GM12878 (cell line): ENCODE data around the gene RPS6KA2. TPM values are rescaled to one million over a fixed set of nuclear protein-coding genes. Genes with fewer than 3 reads are reported as not detected.

Experiments used
- ATAC-seq: fragments of 200-7000 bp; cut with Tn5 transposase; 3 replicates; pipeline ENCODE4 v1.9.1; 2020; ENCODE audit warnings: mild to moderate bottlenecking, moderate library complexity
- BruUV-seq: library from RNA; stranded (reverse); fragments of 400-500 nt; replicated peaks from 2 replicates; lab custom pipeline; 2021; lab: Mats Ljungman, UMichigan
- CTCF ChIA-PET: fragments of 300-600 bp; sonication (Branson Sonifier 250); formaldehyde crosslinking; extraction: SDS; loops from one replicate; lab custom pipeline; 2021; ENCODE audit warnings: inconsistent platforms; lab: Yijun Ruan, JAX
- POLR2A ChIA-PET: fragments of 350-600 bp; formaldehyde crosslinking; extraction: SDS; loops from one replicate; lab custom pipeline; 2021; ENCODE audit warnings: inconsistent platforms; lab: Charles Lee
- RAD21 ChIA-PET: fragments of 300-600 bp; sonication (Branson Sonifier 250); formaldehyde crosslinking; loops from one replicate; lab custom pipeline; 2023; ENCODE audit warnings: antibody characterized with exemption; ENCODE audit not compliant: unreplicated experiment; lab: Charles Lee
- SMC1A ChIA-PET: fragments of 300-600 bp; sonication (Branson Sonifier 250); formaldehyde crosslinking; loops from one replicate; lab custom pipeline; 2023; ENCODE audit not compliant: unreplicated experiment, uncharacterized antibody; lab: Charles Lee
- DNase-seq: peaks from one replicate; pipeline ENCODE4 v3.0.0-alpha.2; 2011; ENCODE audit warnings: low read depth, low spot score
- FAIRE-seq: peaks from 3 replicates; lab custom pipeline; 2011; peaks lifted over from hg19 to GRCh38; lab: Jason Lieb, UNC
- H2AFZ ChIP-seq: 2 replicates; pipeline ENCODE4 v1.6.0; 2011; ENCODE audit warnings: low read depth, low read length, control low read depth; ENCODE audit not compliant: control insufficient read depth
- H3K27ac ChIP-seq: 2 replicates; pipeline ENCODE4 v1.5.1; 2011; ENCODE audit warnings: control low read depth; ENCODE audit not compliant: control insufficient read depth, insufficient read depth
- H3K27me3 ChIP-seq, 2 experiments: replicated peaks in 1 of 2; 2 replicates each; pipeline versions ENCODE4 v1.6.0 to v1.6.1; 2011; ENCODE audit warnings: low read length in 1 of 2; ENCODE audit not compliant: control insufficient read depth in 2 of 2, insufficient read depth in 2 of 2
- H3K36me3 ChIP-seq, 2 experiments: 2 replicates each; pipeline ENCODE4 v1.5.1; 2011; ENCODE audit warnings: low read length in 1 of 2; ENCODE audit not compliant: control insufficient read depth in 2 of 2, insufficient read depth in 2 of 2
- H3K4me1 ChIP-seq: 2 replicates; pipeline ENCODE4 v1.6.1; 2011; ENCODE audit warnings: mild to moderate bottlenecking, low read length, moderate library complexity, mixed read lengths; ENCODE audit not compliant: control insufficient read depth, insufficient read depth
- H3K4me2 ChIP-seq: 2 replicates; pipeline ENCODE4 v1.6.0; 2011; ENCODE audit warnings: control low read depth; ENCODE audit not compliant: control insufficient read depth, insufficient read depth
- H3K4me3 ChIP-seq: fragments of 200-600 bp; sonication (generic); 2 replicates; pipeline ENCODE4 v1.5.1; 2016
- H3K79me2 ChIP-seq: 2 replicates; pipeline ENCODE4 v1.6.0; 2011; ENCODE audit warnings: low read length; ENCODE audit not compliant: control insufficient read depth, insufficient read depth
- H3K9ac ChIP-seq: 2 replicates; pipeline ENCODE4 v1.8.0; 2011; ENCODE audit warnings: low read length, control low read depth, mixed read lengths; ENCODE audit not compliant: control insufficient read depth, insufficient read depth
- H3K9me3 ChIP-seq: replicated peaks from 3 replicates; pipeline ENCODE4 v1.5.1; 2011; ENCODE audit warnings: mild to moderate bottlenecking, low read length; ENCODE audit not compliant: control insufficient read depth, insufficient read depth
- H4K20me1 ChIP-seq: 2 replicates; pipeline ENCODE4 v1.6.0; 2011; ENCODE audit not compliant: control insufficient read depth, insufficient read depth
- BRCA1 ChIP-seq: IDR thresholded peaks from 2 replicates; pipeline ENCODE4 v1.6.1; 2011; ENCODE audit warnings: low read depth, low read length, improper control_type of control experiment
- IRF5 ChIP-seq: fragments of 450-650 bp; IDR thresholded peaks from 2 replicates; pipeline ENCODE4 v1.6.1; 2017; ENCODE audit warnings: borderline replicate concordance
- KAT2A ChIP-seq: conservative IDR thresholded peaks from 2 replicates; pipeline ENCODE4 v1.6.1; 2011; ENCODE audit warnings: low read depth, low read length; ENCODE audit not compliant: control insufficient read depth
- MTA3 ChIP-seq: IDR thresholded peaks from 2 replicates; pipeline ENCODE4 v1.6.1; 2012; ENCODE audit warnings: low read length, inconsistent platforms, borderline replicate concordance
- MYC ChIP-seq: IDR thresholded peaks from 2 replicates; pipeline ENCODE4 v1.6.1; 2011; ENCODE audit warnings: mild to moderate bottlenecking, low read length, moderate library complexity, inconsistent platforms; ENCODE audit not compliant: insufficient read depth, insufficient replicate concordance, insufficient read length, severe bottlenecking
- NFIC ChIP-seq: IDR thresholded peaks from 2 replicates; pipeline ENCODE4 v1.6.1; 2012; ENCODE audit warnings: low read depth, mild to moderate bottlenecking, inconsistent platforms, low read length, moderate library complexity
- POU2F2 ChIP-seq: IDR thresholded peaks from 3 replicates; pipeline ENCODE4 v1.6.1; 2011; ENCODE audit warnings: low read depth, mild to moderate bottlenecking, low read length, borderline replicate concordance
- RELA ChIP-seq: fragments of 450-650 bp; IDR thresholded peaks from 2 replicates; pipeline ENCODE4 v1.8.0; 2014; ENCODE audit warnings: borderline replicate concordance; ENCODE audit not compliant: partially characterized antibody
- SMARCA5 ChIP-seq: fragments of 450-650 bp; IDR thresholded peaks from 2 replicates; pipeline ENCODE4 v1.6.1; 2017; ENCODE audit warnings: mild to moderate bottlenecking
- STAT3 ChIP-seq: IDR thresholded peaks from 2 replicates; pipeline ENCODE4 v1.6.1; 2011; ENCODE audit warnings: low read depth, low read length, improper control_type of control experiment
- WGBS: methylation state at CpG from one replicate; pipeline ENCODE4 v1.1.6; 2016; ENCODE audit warnings: low lambda C conversion rate; ENCODE audit not compliant: insufficient replicate concordance, insufficient coverage; ENCODE audit errors: missing lambda C conversion rate; 5-methylcytosine and 5-hydroxymethylcytosine counted together
- in situ Hi-C: fragments of 300-500 bp; cut with MboI; formaldehyde crosslinking; loops from 9 replicates; pipeline ENCODE4 v1.14.3; 2018; ENCODE audit warnings: mixed read lengths
- intact Hi-C: fragments of 100-400 bp; cut with micrococcal nuclease; formaldehyde crosslinking; loops from one replicate; pipeline ENCODE4 v1.14.2; 2022; ENCODE audit not compliant: unreplicated experiment
- polyA plus RNA-seq, 11 experiments: library from polyadenylated mRNA; depleted of rRNA in 4 of 11; unstranded in 6 of 11; stranded (reverse) in 5 of 11; fragments of >200 nt; fragmentation: Nextera tagmentation in 4 of 11; fragmentation: Illumina TruSeq in 1 of 11; extraction: Ambion mirVana in 4 of 11; extraction: Trizol in 1 of 11; gene quantifications; 1 replicate in 1 of 11; 2 replicates in 10 of 11; pipeline versions ENCODE4 v1.2.1 to v1.2.3, GENCODE V29; 2011 to 2016; ENCODE audit warnings: inconsistent platforms in 2 of 11, missing spikeins in 2 of 11, low read depth in 1 of 11
- total RNA-seq, 4 experiments: library from RNA; depleted of rRNA in 3 of 4; stranded (reverse); fragments of >200 nt in 3 of 4; fragmentation: Illumina TruSeq in 1 of 4; extraction: Trizol in 1 of 4; gene quantifications; 2 replicates each; pipeline versions ENCODE4 v1.2.1 to v1.2.3, GENCODE V29; 2013 to 2021

RPS6KA2 gene
- total and polyA plus RNA-seq, 10 of the 15 experiments (the other 5 are each of a cell fraction or from before 2014, with no cell fraction given), result 0.02 to 1.0 (median 0.22) TPM; not detected in 1

- ATAC-seq (no peak), FAIRE-seq (peak; percentile 13), DNase-seq (no peak)
- H3K9ac ChIP-seq, result no peak overlapping the region
- intact Hi-C loops (no loop called here), in situ Hi-C loops (no loop called here)
- no peak overlapping the region for H3K4me2 ChIP-seq
- CTCF ChIA-PET, result no interaction called here
- no peaks in the 10 kb centered on the region; the same call in 2 of the 3 replicates for H3K9me3 ChIP-seq
- H3K4me1 ChIP-seq, result no peaks in the 10 kb centered on the region
- SMC1A ChIA-PET, result interaction anchor here (1.3 kb wide), 1 partner anchor 12 kb away, joined by 3 read pairs; no protein-coding TSS in a partner anchor
- H4K20me1 ChIP-seq, result no peaks in the 10 kb centered on the region; the same call in 1 of the 2 replicates
- H3K27me3 ChIP-seq, result no peaks in the 10 kb centered on the region
- H3K4me3 ChIP-seq, result no peak overlapping the region
- H2AFZ ChIP-seq, result no peak overlapping the region
- RAD21 ChIA-PET, result no interaction called here
- BruUV-seq, result no TSS peak
- POLR2A ChIA-PET, result no interaction called here
- H3K27ac ChIP-seq, result no peak overlapping the region
- TF ChIP-seq POU2F2 (no peak), BRCA1 (no peak), MYC (no peak), STAT3 (no peak), NFIC (no peak), RELA (no peak), MTA3 (no peak), SMARCA5 (no peak), KAT2A (no peak), IRF5 (no peak)
- H3K79me2 ChIP-seq, result no peaks in the 10 kb centered on the region
- H3K36me3 ChIP-seq, result no peaks in the 10 kb centered on the region
- 79% methylated on average over 22 of the region's 22 CpGs for WGBS
Measured at GRCh38 chr6:166570929-166571713, 55.9 kb downstream of the RPS6KA2 start.
